Osteoblast (primary cell): ENCODE measurements around the gene SMAP1. TPM values are rescaled to one million over a fixed set of nuclear protein-coding genes. Genes with fewer than 3 reads are reported as not detected.

Experiments
- DNase-seq: peaks from one replicate; pipeline ENCODE4 v3.0.0; 2011; ENCODE audit warnings: low spot score, mixed read lengths; ENCODE audit not compliant: insufficient read length; ENCODE audit errors: missing footprints
- H2AFZ ChIP-seq: 2 replicates; pipeline ENCODE4 v1.6.0; 2011; ENCODE audit warnings: mild to moderate bottlenecking, low read length
- H3K27ac ChIP-seq: 2 replicates; pipeline ENCODE4 v1.5.1; 2011; ENCODE audit warnings: mild to moderate bottlenecking, low read depth, low read length, moderate library complexity
- H3K27me3 ChIP-seq: 2 replicates; pipeline ENCODE4 v1.6.0; 2012; ENCODE audit warnings: mild to moderate bottlenecking, control low read depth, inconsistent platforms, low read length, moderate library complexity; ENCODE audit not compliant: insufficient read depth
- H3K36me3 ChIP-seq: 2 replicates; pipeline ENCODE4 v1.5.1; 2011; ENCODE audit warnings: mild to moderate bottlenecking, low read length, control low read depth, moderate library complexity; ENCODE audit not compliant: insufficient read depth
- H3K4me1 ChIP-seq: 2 replicates; pipeline ENCODE4 v1.5.1; 2011; ENCODE audit warnings: mild to moderate bottlenecking, low read length, control low read depth, moderate library complexity; ENCODE audit not compliant: insufficient read depth
- H3K4me2 ChIP-seq: 2 replicates; pipeline ENCODE4 v1.6.0; 2011; ENCODE audit warnings: mild to moderate bottlenecking, low read length; ENCODE audit not compliant: insufficient read depth
- H3K4me3 ChIP-seq: fragments of 200-600 bp; sonication (generic); 3 replicates; pipeline ENCODE4 v1.5.1; 2012; ENCODE audit warnings: mild to moderate bottlenecking, low read length, inconsistent platforms; ENCODE audit not compliant: insufficient read depth
- H3K79me2 ChIP-seq: 2 replicates; pipeline ENCODE4 v1.6.0; 2012; ENCODE audit warnings: mild to moderate bottlenecking, low read length, control low read depth, inconsistent platforms; ENCODE audit not compliant: insufficient read depth
- H3K9me3 ChIP-seq: 2 replicates; pipeline ENCODE4 v1.5.1; 2011; ENCODE audit warnings: low read depth, low read length, control low read depth
- H4K20me1 ChIP-seq: 2 replicates; pipeline ENCODE4 v1.6.0; 2012; ENCODE audit warnings: mild to moderate bottlenecking, low read length, control low read depth; ENCODE audit not compliant: insufficient read depth
- CTCF ChIP-seq: IDR thresholded peaks from 2 replicates; pipeline ENCODE4 v1.5.1; 2011; ENCODE audit warnings: mild to moderate bottlenecking, low read depth, low read length, moderate library complexity; ENCODE audit errors: extremely low read depth
- total RNA-seq: library from RNA; depleted of rRNA; stranded (reverse); fragments of >200 nt; gene quantifications from 2 replicates; pipeline ENCODE4 v1.2.3, GENCODE V29; 2012

Gene SMAP1
- total RNA-seq, 1 donor = 33.7 TPM

DNA sequence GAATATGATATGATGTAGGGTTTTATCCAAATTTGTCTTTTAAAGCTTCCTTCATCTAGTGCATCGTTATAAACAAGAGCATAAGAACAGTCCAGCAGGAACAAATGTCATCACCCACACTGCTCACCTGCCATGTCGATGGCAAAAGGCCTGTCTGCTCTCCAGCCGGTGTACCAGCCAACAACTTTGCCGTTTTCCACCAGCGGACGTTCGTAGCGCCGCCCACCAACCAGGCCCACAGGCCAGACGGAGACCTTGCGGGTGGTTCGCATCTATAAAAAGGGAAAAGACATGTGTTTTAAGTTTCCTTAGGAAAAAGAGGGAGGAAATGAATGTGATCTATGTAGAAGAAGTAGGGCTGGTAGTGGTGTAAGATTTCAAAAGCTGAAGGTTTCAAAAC is 226.3 kb downstream of the SMAP1 start:
- H4K20me1 ChIP-seq = no peaks in the 10 kb centered on the region

GRCh38 chr6:70900047-70900446 is 232.4 kb downstream of the SMAP1 start:
- Histone ChIP-seq H4K20me1 (no peaks in the 10 kb centered on the region), H2AFZ (no peak overlapping the region), H3K27me3 (no peaks in the 10 kb centered on the region), H3K4me1 (no peaks in the 10 kb centered on the region), H3K9me3 (no peaks in the 10 kb centered on the region), H3K79me2 (no peaks in the 10 kb centered on the region), H3K4me2 (no peak overlapping the region), H3K36me3 (no peaks in the 10 kb centered on the region), H3K27ac (no peak overlapping the region), H3K4me3 (no peak overlapping the region)
- no peak for TF ChIP-seq CTCF
- no peak for DNase-seq

More for the DNA sequence above, 226.3 kb downstream of the SMAP1 start:
- Histone ChIP-seq H3K27ac (no peak overlapping the region), H3K27me3 (no peaks in the 10 kb centered on the region), H3K79me2 (no peaks in the 10 kb centered on the region), H3K4me3 (no peak overlapping the region), H3K4me2 (no peak overlapping the region), H3K36me3 (no peaks in the 10 kb centered on the region), H2AFZ (no peak overlapping the region), H3K4me1 (no peaks in the 10 kb centered on the region), H3K9me3 (no peaks in the 10 kb centered on the region)
- no peak for DNase-seq
- no peak for TF ChIP-seq CTCF

DNA sequence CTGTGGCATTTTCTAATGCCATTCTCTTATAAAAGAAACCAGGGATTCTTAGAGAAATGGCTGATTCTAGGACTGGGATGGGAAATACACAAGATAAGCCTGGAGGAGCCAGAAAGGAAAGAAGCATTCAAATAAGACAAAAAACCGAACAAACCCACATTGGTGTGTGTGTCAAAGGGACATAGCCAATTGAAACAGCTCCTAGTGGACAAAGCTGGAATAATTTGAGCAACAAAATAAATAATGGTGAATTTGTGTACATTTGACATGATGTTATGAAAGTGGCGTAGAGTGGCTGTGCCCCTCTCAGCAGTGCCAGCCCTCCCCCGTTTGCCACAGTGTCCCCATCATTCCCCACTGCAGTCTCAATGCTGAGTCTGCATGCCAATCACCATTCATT is 233.6 kb downstream of the SMAP1 start:
- Histone ChIP-seq H3K79me2 (no peaks in the 10 kb centered on the region), H3K9me3 (no peaks in the 10 kb centered on the region), H3K36me3 (no peaks in the 10 kb centered on the region), H3K4me2 (no peak overlapping the region), H3K27me3 (no peaks in the 10 kb centered on the region), H3K27ac (no peak overlapping the region), H3K4me3 (no peak overlapping the region), H2AFZ (no peak overlapping the region), H3K4me1 (no peaks in the 10 kb centered on the region), H4K20me1 (no peaks in the 10 kb centered on the region)
- TF ChIP-seq CTCF = peak; percentile 40
- DNase-seq = no peak

DNA sequence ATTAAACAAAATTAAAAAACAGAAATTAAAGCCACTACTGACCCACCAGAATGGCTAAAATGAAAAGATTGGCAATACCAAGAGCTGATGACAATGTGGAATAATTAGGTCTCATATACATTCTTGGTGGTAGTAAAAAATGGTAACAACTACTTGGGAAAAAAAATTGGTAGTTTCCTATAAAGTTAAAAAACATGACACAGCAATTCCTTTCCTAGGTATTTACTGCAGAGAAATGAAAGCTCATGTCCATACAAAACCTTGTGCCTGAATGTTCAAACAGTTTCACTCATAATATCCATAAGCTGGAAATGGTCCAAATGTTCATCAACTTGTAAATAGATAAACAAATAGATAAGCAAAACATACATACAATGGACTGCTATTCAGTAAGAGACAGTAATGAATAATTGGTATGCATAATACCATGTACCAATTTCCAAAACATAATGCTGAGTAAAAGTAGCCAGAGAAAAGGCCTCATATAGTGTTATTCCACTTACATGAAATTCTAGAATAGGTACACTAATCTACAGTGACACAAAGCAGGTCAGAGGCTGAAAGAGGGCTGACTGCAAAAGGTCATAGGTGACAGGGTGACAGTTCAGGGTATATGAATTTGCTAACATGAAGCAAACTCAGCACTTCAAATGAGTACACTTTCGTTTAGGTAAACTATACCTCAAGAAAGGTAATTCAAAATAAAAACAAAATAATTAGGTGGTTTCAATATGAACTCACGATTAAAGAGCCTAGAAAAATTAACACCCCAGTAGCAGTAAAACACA is 236.2 kb downstream of the SMAP1 start:
- DNase-seq = no peak
- H4K20me1 ChIP-seq = no peaks in the 10 kb centered on the region
- no peaks in the 10 kb centered on the region for H3K4me1 ChIP-seq
- no peak overlapping the region for H3K27ac ChIP-seq
- no peaks in the 10 kb centered on the region for H3K9me3 ChIP-seq
- H2AFZ ChIP-seq = no peak overlapping the region
- no peaks in the 10 kb centered on the region for H3K27me3 ChIP-seq
- no peak overlapping the region for H3K4me2 ChIP-seq
- H3K36me3 ChIP-seq = no peaks in the 10 kb centered on the region
- H3K4me3 ChIP-seq = no peak overlapping the region
- no peak for TF ChIP-seq CTCF
- no peaks in the 10 kb centered on the region for H3K79me2 ChIP-seq
